H1 (cell line): ENCODE results near the gene RELN. TPM values are rescaled to one million over a fixed set of nuclear protein-coding genes. Genes with fewer than 3 reads are reported as not detected.

ENCODE experiments used
- HDAC2 ChIP-seq, 2 experiments: fragments of 300-600 bp in 1 of 2; sonication (generic) in 1 of 2; IDR thresholded peaks; 2 replicates each; pipeline ENCODE4 v1.6.1; 2011 to 2012; ENCODE audit warnings: low read depth in 2 of 2, low read length in 2 of 2, mild to moderate bottlenecking in 2 of 2, moderate library complexity in 2 of 2, borderline replicate concordance in 1 of 2, inconsistent platforms in 1 of 2
- KDM4A ChIP-seq: IDR thresholded peaks from one replicate; pipeline ENCODE4 v1.7.1; 2012; ENCODE audit warnings: low read depth, mild to moderate bottlenecking, moderate library complexity, low read length, inconsistent platforms; ENCODE audit not compliant: severe bottlenecking
- RAD21 ChIP-seq, 2 experiments: IDR thresholded peaks in 1 of 2; conservative IDR thresholded peaks in 1 of 2; 2 replicates each; pipeline ENCODE4 v1.6.1; 2011; ENCODE audit warnings: low read depth in 2 of 2, low read length in 2 of 2, improper control_type of control experiment in 1 of 2, inconsistent platforms in 1 of 2, mild to moderate bottlenecking in 1 of 2, moderate library complexity in 1 of 2
- SIX5 ChIP-seq: IDR thresholded peaks from 2 replicates; pipeline ENCODE4 v1.6.1; 2011; ENCODE audit warnings: mild to moderate bottlenecking, low read depth, low read length
- SRF ChIP-seq: IDR thresholded peaks from 2 replicates; pipeline ENCODE4 v1.6.1; 2011; ENCODE audit warnings: mild to moderate bottlenecking, low read depth, low read length, moderate library complexity
- TEAD4 ChIP-seq: IDR thresholded peaks from 2 replicates; pipeline ENCODE4 v1.6.1; 2012; ENCODE audit warnings: low read depth, low read length, inconsistent platforms, mixed read lengths
- polyA plus RNA-seq, 7 experiments: library from polyadenylated mRNA; depleted of rRNA in 3 of 7; stranded (reverse) in 5 of 7; unstranded in 2 of 7; fragments of >200 nt in 5 of 7; fragments of 200-250 nt in 2 of 7; gene quantifications; 1 replicate in 5 of 7; 2 replicates in 1 of 7; 4 replicates in 1 of 7; pipeline versions ENCODE4 v1.2.1 to v1.2.3, GENCODE V29; 2011 to 2013; ENCODE audit warnings: missing spikeins in 2 of 7, mixed read lengths in 2 of 7
- total RNA-seq: library from RNA; stranded (reverse); fragmentation: NEBNext Ultra II Directional; extraction: Animal tissue kit (Norgen Biotek cat#: 25700); gene quantifications from 2 replicates; pipeline ENCODE4 v1.2.1, GENCODE V29; 2021

RELN gene
- total and polyA plus RNA-seq, 2 of the 8 experiments (the other 6 are each of a cell fraction or from before 2014, with no cell fraction given) = 0.03 to 0.07 TPM

DNA sequence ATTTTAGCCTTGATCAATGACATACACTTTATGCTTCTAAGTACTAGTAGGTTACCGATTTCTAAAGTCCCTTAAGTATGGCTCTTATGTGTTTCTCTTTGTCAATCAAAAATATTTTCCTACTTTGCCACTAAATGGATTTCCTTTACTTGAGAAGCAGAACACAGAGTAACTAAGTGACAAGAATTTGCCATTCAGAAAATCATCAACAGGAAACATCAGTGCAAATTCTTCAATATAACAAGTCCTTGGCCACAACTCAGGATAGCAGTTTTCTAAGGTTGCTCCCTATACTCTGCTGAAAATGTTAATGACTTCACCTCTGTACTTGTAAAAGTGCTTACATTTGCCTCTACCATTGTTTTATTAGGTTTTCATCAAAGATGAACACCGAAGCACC lies 303.8 kb downstream of the RELN start (continued):
- TF ChIP-seq RAD21 (IDR thresholded peaks at IDR 0.05 in 1 of 2, conservative IDR thresholded peaks at IDR 0.05 in 1 of 2; ENCODE audit: low read depth in 2 of 2, low read length in 2 of 2) (no peak), SRF (no peak), HDAC2 (IDR thresholded peaks at IDR 0.05; ENCODE audit: borderline replicate concordance in 1 of 2, low read depth in 2 of 2, low read length in 2 of 2) (no peak), SIX5 (no peak), TEAD4 (no peak), KDM4A (no peak)
